HG03521 (cell line): ENCODE measurements around the gene SELENON.
A peak's percentile ranks its signal among the peaks of the same experiment; 100 is the strongest.

Experiments used
- ATAC-seq: cut with Tn5 transposase; IDR thresholded peaks from one replicate; pipeline ENCODE4 v1.9.1; 2021; ENCODE audit warnings: mild to moderate bottlenecking, moderate library complexity; ENCODE audit not compliant: unreplicated experiment

SELENON gene

DNA sequence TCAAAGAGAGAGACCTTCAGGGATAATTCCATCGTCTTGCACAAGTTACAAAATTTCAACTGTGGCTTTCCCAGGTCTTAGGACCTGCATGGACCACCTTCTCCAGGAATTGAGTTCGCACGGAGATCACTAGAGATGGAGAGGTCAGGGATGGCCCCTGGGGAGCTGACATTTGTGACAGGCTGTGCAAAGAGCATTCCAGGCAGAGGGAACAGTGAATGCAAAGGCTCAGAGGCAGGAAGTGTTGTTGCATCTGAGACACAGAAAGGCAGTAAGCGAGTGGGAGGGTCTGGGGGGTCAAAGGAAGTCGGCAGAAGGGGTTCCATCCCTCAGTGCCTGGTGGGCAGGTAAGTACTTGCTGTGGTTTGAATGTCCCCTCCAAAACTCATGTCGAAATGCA lies 9.5 kb upstream of the SELENON start:
- ATAC-seq: no peak

DNA sequence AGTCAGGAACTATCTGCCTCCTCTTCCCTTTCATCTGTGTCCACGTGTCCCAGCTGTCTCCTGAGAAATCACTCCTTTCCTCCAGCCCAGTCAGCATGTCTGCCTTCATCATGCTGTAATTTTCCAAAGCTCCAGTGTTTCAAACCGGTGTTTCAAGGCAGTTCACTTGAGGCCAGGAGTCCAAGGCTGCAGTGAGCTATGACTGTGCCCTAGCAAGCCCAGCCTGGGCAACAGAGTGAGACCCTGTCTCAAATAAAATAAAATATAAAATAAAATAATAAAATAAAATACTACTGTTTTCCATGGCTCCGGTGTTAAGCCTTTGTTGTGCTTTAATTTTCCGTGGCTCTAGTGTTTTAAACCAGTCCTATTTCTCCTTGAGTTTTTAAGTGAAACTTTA lies 7.9 kb upstream of the SELENON start:
- ATAC-seq: no peak

DNA sequence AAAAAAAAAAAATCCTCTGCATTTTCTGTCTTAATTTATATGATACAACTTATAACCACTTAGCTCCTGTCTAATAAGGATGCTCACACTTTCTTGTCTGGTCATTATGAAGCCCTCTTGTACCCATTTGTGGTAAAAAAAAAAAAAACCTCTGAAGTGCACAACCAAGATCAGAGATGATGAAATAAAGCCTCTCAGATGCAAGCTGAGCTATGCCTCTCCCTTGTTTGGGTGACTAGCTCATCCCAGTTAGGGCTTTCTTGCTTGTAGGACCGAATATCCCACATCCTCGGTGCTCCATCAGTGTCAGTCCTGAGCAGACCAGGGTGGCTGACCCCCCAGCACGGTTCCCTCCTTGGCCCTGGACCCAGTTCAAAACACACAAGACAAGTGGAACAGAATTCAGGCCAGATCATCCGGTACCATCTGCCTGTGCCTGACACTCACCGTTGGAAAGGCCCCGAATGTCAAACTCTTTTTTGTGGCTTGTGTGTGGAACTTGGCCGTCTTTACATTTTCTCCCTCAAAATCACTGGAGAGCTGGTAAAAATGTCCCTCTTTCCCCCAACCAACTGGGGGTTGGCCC lies 6.3 kb upstream of the SELENON start:
- ATAC-seq: no peak

DNA sequence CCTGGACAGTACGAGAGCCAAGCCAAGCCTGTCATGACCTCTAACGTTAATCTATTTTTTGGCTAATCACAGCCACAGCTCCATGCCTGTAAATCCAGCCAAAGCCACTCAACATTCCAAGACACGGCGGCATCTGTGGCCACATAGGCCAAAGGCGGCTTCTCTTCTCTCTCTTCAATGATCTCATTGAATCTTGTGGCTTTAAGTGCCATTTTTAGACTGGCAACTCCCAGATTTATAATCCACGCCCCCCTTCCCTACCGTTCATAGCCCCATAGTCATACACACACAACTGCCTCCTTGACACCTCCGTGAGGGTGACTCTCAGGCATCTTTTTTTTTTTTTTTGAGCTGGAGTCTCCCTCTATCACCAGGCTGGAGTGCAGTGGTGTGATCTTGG lies 5.7 kb upstream of the SELENON start:
- ATAC-seq: no peak

DNA sequence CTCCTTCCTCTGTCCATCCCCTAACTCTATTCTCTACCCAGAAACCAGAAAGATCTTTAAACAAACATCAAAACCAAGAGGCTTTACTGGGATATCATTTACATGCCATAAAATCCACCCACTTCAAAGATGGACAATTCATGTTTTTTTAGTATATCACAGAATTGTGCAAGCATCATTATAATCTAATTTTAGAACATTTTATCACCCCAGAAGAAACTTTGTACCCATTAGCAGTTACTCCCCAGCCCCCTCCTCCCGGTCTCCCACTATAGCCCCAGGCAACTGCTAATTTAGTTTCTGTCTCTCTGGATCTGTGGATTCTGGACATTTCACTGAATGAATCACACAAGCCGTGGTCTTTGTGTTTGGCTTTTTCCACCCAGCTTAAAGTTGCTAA lies 4.8 kb upstream of the SELENON start:
- no peak for ATAC-seq

DNA sequence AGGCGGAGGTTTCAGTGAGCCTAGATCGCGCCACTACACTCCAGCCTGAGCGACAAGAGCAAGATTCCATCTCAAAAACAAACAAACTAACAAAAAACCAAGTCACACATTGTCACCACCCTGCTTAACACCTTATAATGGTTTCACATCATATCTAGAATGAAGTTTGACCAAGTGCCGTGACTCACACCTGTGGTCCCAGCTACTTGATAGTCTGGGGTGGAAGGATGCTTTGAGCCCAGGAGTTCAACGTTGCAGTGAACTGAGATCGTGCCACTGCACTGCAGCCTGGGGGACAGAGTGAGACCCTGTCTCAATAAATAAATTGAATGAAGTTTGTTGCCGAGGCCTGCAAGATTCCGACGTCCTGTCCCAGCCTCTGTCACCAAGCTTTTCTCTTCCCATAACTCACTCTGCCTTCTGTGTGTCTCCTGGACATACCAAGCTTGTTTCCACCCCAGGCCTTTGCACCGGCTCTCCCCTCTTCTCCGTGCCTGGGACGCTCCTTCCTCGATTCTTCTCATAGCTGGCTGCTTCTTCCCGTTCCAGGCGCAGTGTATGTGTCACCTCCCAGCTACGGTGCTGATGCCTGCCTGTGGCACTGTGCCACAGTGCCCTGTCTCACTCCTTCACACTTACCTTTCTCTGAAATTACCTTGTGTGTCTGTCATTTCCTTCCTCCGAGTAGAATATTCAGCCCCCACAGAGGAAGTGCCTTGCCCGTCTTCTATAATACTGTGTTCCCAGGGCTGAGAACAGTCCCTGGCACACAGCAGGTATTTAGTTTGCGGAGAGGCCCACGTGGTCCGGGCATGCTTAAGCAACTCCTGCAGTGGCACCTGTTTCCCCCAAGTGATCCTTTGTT lies 3.8 kb upstream of the SELENON start:
- no peak for ATAC-seq

DNA sequence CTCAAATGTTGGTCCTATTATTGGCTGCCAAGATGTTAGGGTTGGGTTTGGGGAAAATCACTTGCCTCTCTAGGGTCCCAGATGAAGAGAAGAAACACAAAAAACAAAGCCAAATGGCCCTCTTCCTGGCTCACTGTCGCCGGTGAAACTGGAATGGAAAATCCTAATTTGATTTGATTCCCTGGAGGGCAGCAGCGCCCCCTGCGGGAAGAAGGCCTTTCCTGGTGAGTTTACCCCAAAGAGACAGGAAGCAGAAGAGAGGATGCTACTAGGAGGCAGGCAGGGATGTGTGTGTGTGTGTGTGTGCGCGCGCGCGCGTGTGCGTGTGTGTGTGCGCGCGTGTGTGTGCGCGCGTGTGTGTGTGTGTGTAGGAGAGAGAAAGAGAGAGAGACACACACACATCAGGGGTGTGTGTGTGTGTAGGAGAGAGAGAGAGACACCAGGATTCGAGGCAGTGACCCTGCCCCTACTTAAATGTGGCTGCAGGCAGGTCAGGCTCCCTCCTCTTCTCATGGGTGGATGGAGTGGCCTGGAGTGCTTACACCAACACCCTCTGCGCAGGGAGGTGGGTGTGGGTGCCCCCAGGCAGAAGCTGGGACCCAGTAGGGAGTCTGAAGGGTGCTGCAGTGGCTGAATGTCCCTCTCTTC lies 3.1 kb upstream of the SELENON start:
- ATAC-seq: no peak

DNA sequence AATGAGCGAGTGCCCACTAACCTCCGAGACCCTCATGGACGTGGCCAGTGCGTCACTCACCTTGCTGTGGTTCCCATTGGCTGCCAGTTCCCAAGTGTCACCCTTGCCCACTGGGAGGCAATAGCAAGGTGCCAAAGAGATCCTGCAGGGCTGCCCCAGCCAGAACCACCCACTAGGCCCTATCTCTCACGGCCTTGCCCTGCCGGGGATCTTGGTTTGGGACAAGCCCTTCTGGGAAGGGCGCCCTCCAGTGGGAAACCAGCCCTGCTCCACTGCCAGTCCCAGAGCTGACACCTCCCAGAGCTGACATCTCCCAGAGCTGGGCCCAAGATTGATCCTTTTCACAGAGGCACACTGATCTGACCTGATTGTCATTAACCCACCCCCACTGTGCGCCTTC lies 2.1 kb upstream of the SELENON start:
- ATAC-seq: no peak

DNA sequence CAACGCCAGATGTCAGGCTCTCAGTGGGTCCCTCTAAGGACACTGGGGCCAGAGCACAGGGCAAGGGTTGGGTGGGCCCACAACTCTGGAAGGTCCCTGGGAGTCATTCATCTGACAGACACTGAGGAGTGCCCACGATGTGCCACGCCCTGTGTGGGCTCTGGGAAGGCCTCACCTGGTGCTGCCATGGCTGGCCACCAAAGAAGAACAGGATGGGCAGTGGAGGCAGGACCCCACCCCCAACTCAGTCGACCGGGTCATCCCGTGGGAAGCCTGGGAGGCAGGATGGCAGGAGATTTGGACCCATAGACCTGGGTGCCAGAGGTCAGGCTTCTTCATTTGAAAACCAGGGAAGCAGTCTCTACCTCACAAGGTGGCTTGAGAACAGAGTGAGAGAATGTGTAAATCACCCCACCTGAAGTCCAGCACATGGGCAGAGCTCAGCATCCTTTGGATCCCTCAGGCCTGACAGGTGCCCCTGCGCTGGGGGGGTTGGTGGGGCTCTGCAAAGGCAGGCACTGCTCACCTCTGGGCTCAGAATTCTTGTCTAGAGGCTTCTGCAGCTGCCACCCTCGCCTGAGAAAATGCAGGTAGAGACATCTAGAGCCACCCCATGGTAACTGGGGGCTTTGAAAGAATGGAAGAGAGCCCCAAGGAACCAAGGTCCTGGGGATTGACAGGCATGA lies 1.2 kb upstream of the SELENON start:
- ATAC-seq: no peak

DNA sequence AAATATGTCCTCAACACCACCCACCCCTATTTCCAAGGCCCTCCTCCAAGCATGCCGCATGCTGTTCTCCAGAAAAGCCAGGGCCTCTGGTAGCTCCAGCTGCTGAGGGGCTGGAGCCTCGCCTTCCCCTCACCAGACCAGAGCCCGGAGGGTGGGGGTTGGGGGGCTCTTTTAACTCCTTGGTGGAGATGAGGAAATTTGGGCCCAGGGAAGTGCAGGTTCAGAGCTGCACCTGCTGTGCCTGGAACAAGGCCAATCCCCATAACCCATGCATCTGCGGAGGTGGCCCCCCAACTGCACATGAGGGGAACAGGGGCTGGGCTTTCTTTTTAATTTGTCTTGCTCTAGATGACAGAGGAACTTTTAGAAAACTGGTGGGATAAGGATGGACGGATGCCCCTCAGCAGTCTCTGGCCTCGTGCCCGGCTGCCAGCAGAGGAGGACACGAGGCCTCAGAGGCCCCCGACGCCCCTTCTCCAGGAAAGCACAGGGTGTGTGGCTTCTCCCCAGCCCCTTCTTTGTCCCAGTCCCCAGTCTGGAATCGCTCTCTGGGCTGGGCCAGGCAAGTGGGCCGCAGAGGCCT lies 550 bp upstream of the SELENON start:
- ATAC-seq: no peak

DNA sequence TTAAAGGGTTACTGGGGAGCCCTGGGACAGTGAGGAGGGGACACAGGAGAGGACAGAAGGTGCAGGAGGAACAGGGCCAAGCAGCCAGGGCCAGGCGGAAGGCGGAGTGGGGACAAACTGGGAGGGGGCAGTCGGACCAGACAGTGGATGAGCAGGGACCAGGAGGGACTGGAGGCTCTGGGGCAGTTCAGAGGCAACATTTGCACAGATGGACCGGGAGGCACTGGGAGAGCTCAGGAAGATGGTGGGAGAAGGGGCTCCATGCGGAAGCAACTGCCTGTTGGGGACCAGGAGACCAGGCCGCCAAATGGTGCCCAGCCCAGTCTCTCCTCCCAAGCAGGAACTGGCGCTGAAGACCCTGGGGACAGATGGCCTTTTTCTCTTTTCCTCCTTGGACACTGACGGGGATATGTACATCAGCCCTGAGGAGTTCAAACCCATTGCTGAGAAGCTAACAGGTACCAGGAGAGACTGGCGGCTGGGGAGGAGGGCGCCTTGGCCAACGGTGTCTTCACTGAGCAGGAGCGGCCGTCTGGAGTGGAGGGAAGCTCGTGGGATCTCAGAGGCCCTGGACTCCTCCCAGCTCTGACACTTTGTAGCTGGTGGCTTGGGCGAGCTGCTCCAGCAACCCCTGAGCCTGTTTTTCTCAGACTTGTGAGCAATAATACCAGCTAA lies 847 bp downstream of the SELENON start:
- no peak for ATAC-seq

DNA sequence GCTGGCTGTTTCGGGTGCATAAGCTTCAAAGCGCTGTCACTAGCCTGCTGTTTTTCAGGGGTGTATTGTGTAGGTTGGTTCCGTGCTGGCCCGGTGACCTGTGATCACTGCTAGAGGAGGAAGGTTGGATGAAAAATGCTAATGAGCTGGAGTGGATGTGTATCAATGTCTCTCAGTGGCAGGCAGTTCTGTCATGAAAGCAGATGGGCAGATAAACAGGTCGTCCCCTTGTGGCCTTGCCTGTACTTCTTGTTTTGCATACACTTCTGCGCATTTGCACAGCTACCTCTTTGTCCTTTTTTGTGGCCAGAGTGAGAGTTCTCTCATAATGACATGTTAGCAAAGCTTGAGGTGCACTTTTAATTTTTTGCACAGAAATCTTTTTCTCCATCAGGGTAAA lies 2.9 kb downstream of the SELENON start:
- peak; percentile 52 for ATAC-seq

DNA sequence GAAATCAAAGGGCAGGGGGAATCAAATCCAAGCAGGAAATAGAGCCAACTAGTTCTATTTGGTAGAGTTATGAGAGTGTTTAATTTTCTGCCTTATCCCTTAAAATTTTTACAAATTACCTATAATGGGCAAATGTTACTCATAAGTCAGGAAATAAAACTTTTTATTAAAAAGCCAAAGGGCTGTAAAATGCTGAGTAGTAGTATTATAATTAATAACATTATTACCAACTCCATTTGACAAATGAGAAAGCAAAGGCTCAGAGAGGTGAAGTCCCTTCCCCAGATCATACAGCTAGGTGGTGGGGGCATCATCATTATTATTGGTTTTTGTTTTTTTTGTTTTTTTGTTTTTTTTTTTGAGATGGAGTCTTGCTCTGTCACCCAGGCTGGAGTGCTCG lies 3.4 kb downstream of the SELENON start:
- ATAC-seq: no peak

DNA sequence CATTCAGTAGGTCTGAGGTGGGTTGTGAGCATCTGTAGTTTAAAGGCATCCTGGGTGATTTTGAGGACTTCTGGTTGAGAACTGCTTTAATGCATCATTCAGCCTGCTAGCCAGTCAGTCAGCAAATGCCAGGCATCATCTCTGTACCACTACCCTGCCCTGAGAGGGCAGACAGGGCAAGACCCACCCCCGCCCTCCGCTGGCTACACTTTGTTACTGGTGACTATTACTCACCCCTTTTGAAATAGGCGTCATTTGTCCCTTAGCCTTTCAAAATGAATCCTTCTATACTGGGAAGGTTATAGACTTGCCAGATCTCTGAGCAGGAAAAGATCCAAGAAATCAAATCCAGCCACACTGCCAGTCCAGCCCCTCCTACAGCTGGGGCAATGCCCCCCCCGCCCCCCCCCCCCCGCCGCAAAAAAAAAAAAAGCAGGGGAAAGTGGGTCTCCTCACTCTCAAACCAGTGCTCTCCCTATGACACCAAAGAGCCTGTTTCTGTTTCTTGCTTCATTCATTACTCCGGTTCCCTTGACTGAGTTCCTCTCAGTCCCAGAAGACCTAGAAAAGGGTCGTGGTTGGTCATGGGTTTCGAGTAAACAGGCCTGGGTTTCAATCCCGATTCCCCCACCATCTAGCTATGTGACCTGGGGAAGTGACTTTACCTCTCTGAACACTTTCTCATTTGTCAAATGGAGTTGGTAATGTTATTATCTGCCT lies 4.4 kb downstream of the SELENON start:
- ATAC-seq: no peak

DNA sequence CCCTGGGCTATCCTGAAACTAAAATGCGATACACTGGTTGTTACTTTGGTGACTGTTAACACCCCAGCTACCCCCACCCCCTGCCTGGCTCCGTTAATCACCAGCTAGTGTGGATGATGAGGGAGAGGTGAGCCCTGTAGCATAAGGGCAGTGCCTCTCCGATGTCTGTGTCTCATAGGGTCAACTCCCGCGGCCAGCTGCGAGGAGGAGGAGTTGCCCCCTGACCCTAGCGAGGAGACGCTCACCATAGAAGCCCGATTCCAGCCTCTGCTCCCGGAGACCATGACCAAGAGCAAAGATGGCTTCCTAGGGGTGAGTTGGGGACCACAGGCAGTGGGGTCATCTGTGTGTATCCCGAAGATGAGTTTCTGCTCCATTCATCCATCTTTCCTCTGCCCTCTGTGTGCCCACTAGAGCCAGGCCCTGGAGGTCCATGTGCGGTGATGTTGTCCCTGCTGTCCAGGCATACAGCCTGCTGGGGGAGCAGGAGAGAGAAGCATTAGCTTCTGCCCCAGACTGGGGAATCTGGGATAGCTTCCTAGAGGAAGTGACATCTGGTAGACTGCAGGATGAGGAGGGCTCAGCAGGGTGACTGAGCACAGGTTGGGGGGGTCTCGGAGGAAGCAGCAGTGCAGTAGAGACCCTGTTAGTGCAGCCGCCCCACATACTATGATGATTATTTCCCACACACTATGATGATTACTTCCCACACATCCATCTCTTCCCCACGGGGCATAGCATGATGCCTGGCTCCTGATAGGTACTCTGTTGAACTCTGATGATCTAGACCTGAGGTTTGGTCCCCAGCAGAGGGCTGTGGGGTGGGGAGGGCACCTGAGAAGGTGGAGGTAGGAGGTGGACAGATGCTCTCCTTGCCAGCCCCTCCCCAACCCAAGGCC lies 5.2 kb downstream of the SELENON start:
- no peak for ATAC-seq

DNA sequence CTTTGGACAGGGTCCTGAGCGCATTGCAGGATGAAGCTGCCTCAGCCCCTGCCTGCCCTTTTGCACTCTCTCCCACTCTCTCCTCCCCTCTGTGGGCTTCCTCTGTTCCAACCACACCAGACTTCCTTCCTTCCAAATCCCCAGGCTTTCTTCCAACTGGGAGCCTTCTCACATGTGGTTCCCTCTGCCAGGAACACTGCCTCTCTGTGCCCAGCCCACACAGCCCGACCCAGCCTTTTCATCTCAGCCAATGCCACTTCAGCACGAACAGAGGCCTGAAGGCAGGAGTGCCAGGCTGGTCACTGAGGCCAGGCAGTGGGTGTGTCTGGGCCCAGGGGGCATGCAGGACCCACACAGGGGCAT lies 5.9 kb downstream of the SELENON start:
- ATAC-seq: no peak

DNA sequence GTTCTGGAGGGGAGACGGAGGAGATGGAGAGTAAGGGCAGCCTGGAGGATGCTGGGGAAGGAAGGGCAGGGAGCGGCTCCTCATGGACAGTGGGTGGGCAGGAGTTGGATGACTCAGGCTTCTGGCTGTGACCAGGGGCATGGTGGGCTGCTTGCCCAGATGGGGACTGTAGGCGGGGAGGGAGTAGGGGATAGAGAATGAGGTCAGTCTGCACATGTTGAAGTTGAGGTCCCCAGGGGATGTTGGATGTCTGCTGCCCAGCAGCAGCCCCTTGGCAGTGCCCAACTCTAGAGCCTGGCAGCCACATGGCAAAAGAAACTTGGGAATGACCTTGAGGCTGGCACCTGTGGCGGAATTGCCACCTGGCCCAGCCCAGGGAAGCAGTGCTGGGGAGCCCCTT lies 6.4 kb downstream of the SELENON start:
- no peak for ATAC-seq

DNA sequence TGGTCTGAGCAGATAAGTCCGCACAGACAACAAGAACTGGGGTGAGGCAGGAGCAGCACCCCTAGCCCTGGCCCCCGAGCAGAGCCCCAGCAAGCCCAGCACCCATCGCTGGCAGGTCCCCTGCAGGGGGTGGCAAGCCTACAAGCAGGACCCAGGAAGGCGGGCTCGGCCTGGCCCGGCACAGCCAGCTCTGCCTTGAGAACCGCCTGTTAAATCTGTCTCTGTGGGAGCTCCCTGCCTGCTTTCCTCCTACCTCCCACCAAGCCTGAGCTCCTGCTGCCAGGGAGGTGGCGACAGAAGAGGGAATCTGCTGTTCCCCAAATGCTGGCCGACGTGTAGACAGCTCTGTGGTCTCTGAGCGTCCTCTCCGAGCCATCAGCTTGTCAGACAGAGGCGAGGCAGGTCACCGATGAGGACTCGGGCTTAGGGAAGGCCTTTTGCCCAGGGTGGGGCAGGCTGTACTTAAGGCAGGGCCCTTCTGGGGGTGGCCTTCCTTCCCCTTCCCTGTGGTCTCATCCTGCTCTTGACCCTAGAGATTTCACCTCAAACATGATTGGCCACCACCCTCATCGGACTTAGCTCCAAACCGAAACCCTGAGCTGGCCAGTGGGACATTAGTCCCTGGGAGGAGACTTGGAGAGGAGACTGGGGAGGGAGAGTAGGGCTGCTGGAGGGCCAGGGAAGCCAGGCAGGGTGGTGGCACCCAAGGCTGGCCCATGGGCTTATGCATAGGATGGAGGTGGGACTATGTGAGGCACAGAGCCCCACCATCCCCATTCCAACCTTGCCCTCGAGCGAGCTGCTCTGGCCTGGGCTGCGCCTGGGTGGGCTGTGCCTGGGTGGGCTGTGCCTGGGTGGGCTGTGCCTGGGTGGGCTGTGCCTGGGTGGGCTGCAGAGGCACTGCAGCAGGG lies 7.7 kb downstream of the SELENON start:
- no peak for ATAC-seq
